HepG2 (cell line): Measurements from ENCODE around the gene AHSA1. TPM values are rescaled to one million over a fixed set of nuclear protein-coding genes. Genes with fewer than 3 reads are reported as not detected.
A peak's percentile ranks its signal among the peaks of the same experiment; 100 is the strongest.

Experiments used
- AHDC1 ChIP-seq: sonication (generic); formaldehyde crosslinking; IDR thresholded peaks from 2 replicates; pipeline ENCODE4 v1.5.1; 2020; ENCODE audit warnings: mild to moderate bottlenecking, missing genetic modification reagents, borderline replicate concordance
- ARID4A ChIP-seq: sonication (generic); formaldehyde crosslinking; IDR thresholded peaks from 2 replicates; pipeline ENCODE4 v1.5.0; 2020; ENCODE audit warnings: mild to moderate bottlenecking, missing genetic modification reagents, borderline replicate concordance
- CHCHD3 ChIP-seq: sonication (generic); formaldehyde crosslinking; IDR thresholded peaks from 2 replicates; pipeline ENCODE4 v1.8.0; 2022; ENCODE audit warnings: mild to moderate bottlenecking, missing genetic modification reagents, moderate library complexity
- FOXO1 ChIP-seq: sonication (generic); formaldehyde crosslinking; IDR thresholded peaks from 2 replicates; pipeline ENCODE4 v1.4.0; 2020; ENCODE audit warnings: missing genetic modification reagents
- FOXP4 ChIP-seq: sonication (generic); formaldehyde crosslinking; IDR thresholded peaks from 2 replicates; pipeline ENCODE4 v1.4.0; 2020; ENCODE audit warnings: missing genetic modification reagents
- HNF4G ChIP-seq, 2 experiments: sonication (generic) in 1 of 2; formaldehyde crosslinking in 1 of 2; IDR thresholded peaks; 2 replicates each; pipeline versions ENCODE4 v1.4.0 to v1.6.1; 2011 to 2020; ENCODE audit warnings: borderline replicate concordance in 2 of 2, low read depth in 2 of 2, mild to moderate bottlenecking in 2 of 2, low read length in 1 of 2, missing genetic modification reagents in 1 of 2, moderate library complexity in 1 of 2
- IKZF4 ChIP-seq: sonication (generic); formaldehyde crosslinking; IDR thresholded peaks from 2 replicates; pipeline ENCODE4 v1.5.1; 2020; ENCODE audit warnings: borderline replicate concordance, mild to moderate bottlenecking, low read depth, missing genetic modification reagents; ENCODE audit errors: not compliant biosample characterization
- KDM3A ChIP-seq: IDR thresholded peaks from 2 replicates; pipeline ENCODE4 v1.6.1; 2018; ENCODE audit warnings: low read depth, missing compliant biosample characterization
- MIER2 ChIP-seq: IDR thresholded peaks from 2 replicates; pipeline ENCODE4 v1.6.1; 2016; ENCODE audit warnings: missing biosample characterization, missing genetic modification reagents
- PREB ChIP-seq: sonication (generic); formaldehyde crosslinking; IDR thresholded peaks from 2 replicates; pipeline ENCODE4 v1.4.0; 2020; ENCODE audit warnings: missing genetic modification reagents
- ZNF362 ChIP-seq: sonication (generic); formaldehyde crosslinking; IDR thresholded peaks from 2 replicates; pipeline ENCODE4 v1.4.0; 2020; ENCODE audit warnings: missing genetic modification reagents, mild to moderate bottlenecking, borderline replicate concordance
- polyA plus RNA-seq, 8 experiments: library from polyadenylated mRNA; depleted of rRNA in 3 of 8; stranded (reverse) in 7 of 8; unstranded in 1 of 8; fragments of >200 nt; fragmentation: Illumina TruSeq in 4 of 8; extraction: Trizol in 4 of 8; gene quantifications; 2 replicates each; pipeline versions ENCODE4 v1.2.1 to v1.2.3, GENCODE V29; 2011 to 2016; ENCODE audit warnings: low read depth in 4 of 8, missing spikeins in 1 of 8, mixed read lengths in 1 of 8; ENCODE audit not compliant: insufficient read depth in 1 of 8
- total RNA-seq, 5 experiments: library from RNA; depleted of rRNA; stranded (reverse); fragments of >200 nt; fragmentation: Illumina TruSeq; extraction: Trizol; gene quantifications; 2 replicates each; pipeline ENCODE4 v1.2.3, GENCODE V29; 2016; ENCODE audit warnings: low read depth in 1 of 5

Gene AHSA1
- total and polyA plus RNA-seq, 2 of the 13 experiments (the other 11 are each of a cell fraction or from before 2014, with no cell fraction given), result 113 to 241 TPM

- TF ChIP-seq FOXO1 (CRISPR knock-in tag) (peak; percentile 71; the same call in 1 of the 2 replicates), AHDC1 (CRISPR knock-in tag) (peak; percentile 69; the same call in 1 of the 2 replicates), PREB (CRISPR knock-in tag) (no peak), IKZF4 (no peak), KDM3A (CRISPR knock-in tag) (0 out of 2 replicates have a peak, but pooled peaks have one; percentile 35), CHCHD3 (CRISPR knock-in tag) (no peak), ZNF362 (CRISPR knock-in tag) (peak; percentile 93), FOXP4 (CRISPR knock-in tag) (peak; percentile 78), ARID4A (CRISPR knock-in tag) (peak; percentile 42; the same call in 1 of the 2 replicates), HNF4G (IDR thresholded peaks at IDR 0.05; ENCODE audit: borderline replicate concordance, low read depth, low read length) (peak; percentile 16; the same call in 1 of the 2 replicates), HNF4G (CRISPR knock-in tag; IDR thresholded peaks at IDR 0.05; ENCODE audit: borderline replicate concordance, low read depth) (no peak), MIER2 (CRISPR knock-in tag) (no peak)
Observed at GRCh38 chr14:77502109-77502782, 44.4 kb downstream of the AHSA1 start (continued).
